Gastroesophageal sphincter (tissue), 3 donors: ENCODE measurements around the gene RABGAP1.

Experiments used
- CTCF ChIP-seq, 4 experiments: fragments of 200-600 bp in 2 of 4; fragments of 450-650 bp in 2 of 4; sonication (generic) in 1 of 4; IDR thresholded peaks; one replicate each; pipeline ENCODE4 v1.5.1; 2017 to 2019; ENCODE audit warnings: antibody characterized with exemption in 4 of 4, mild to moderate bottlenecking in 2 of 4, moderate library complexity in 2 of 4
- EP300 ChIP-seq: sonication (generic); formaldehyde crosslinking; IDR thresholded peaks from one replicate; pipeline ENCODE4 v1.6.1; 2017; ENCODE audit warnings: antibody characterized with exemption, mild to moderate bottlenecking
- POLR2A ChIP-seq, 2 donors: fragments of 450-650 bp; IDR thresholded peaks; one replicate each; pipeline ENCODE4 v1.6.1; 2017; ENCODE audit warnings: antibody characterized with exemption in 2 of 2, mild to moderate bottlenecking in 2 of 2, moderate library complexity in 1 of 2

GRCh38 chr9:123135430-123135829 is 194.6 kb downstream of the RABGAP1 start:
- TF ChIP-seq CTCF (IDR thresholded peaks at IDR 0.05) (no peak), POLR2A (IDR thresholded peaks at IDR 0.05) (no peak), EP300 (no peak)
